HepG2 (cell line): ENCODE results near the gene STK32C. TPM values are rescaled to one million over a fixed set of nuclear protein-coding genes. Genes with fewer than 3 reads are reported as not detected.

Experiments used
- NRL ChIP-seq: sonication (generic); formaldehyde crosslinking; IDR thresholded peaks from 2 replicates; pipeline ENCODE4 v1.5.0; 2020; ENCODE audit warnings: missing genetic modification reagents, mild to moderate bottlenecking, moderate library complexity, borderline replicate concordance
- polyA plus RNA-seq, 8 experiments: library from polyadenylated mRNA; depleted of rRNA in 3 of 8; stranded (reverse) in 7 of 8; unstranded in 1 of 8; fragments of >200 nt; fragmentation: Illumina TruSeq in 4 of 8; extraction: Trizol in 4 of 8; gene quantifications; 2 replicates each; pipeline versions ENCODE4 v1.2.1 to v1.2.3, GENCODE V29; 2011 to 2016; ENCODE audit warnings: low read depth in 4 of 8, missing spikeins in 1 of 8, mixed read lengths in 1 of 8; ENCODE audit not compliant: insufficient read depth in 1 of 8
- total RNA-seq, 5 experiments: library from RNA; depleted of rRNA; stranded (reverse); fragments of >200 nt; fragmentation: Illumina TruSeq; extraction: Trizol; gene quantifications; 2 replicates each; pipeline ENCODE4 v1.2.3, GENCODE V29; 2016; ENCODE audit warnings: low read depth in 1 of 5
- TF ChIP-seq, protein P1 (sequence below): sonication (generic); formaldehyde crosslinking; IDR thresholded peaks from 2 replicates; pipeline ENCODE4 v1.4.0; 2020; ENCODE audit warnings: mild to moderate bottlenecking, missing genetic modification reagents
- TF ChIP-seq, protein P2 (sequence below), 2 experiments: fragments of 450-650 bp in 1 of 2; sonication (generic) in 1 of 2; formaldehyde crosslinking; IDR thresholded peaks; 2 replicates each; pipeline versions ENCODE4 v1.5.0 to v1.8.0; 2020 to 2022; ENCODE audit warnings: mild to moderate bottlenecking in 1 of 2, missing genetic modification reagents in 1 of 2
- TF ChIP-seq, protein P3 (sequence below): sonication (generic); formaldehyde crosslinking; IDR thresholded peaks from 2 replicates; pipeline ENCODE4 v1.5.0; 2020; ENCODE audit warnings: mild to moderate bottlenecking, missing genetic modification reagents
- TF ChIP-seq, protein P4 (sequence below): sonication (generic); formaldehyde crosslinking; IDR thresholded peaks from 2 replicates; pipeline ENCODE4 v1.8.1; 2023; ENCODE audit warnings: mild to moderate bottlenecking, missing genetic modification reagents, borderline replicate concordance

The STK32C gene
- total and polyA plus RNA-seq, 2 of the 13 experiments (the other 11 are each of a cell fraction or from before 2014, with no cell fraction given): 10.9 to 19.4 TPM

DNA sequence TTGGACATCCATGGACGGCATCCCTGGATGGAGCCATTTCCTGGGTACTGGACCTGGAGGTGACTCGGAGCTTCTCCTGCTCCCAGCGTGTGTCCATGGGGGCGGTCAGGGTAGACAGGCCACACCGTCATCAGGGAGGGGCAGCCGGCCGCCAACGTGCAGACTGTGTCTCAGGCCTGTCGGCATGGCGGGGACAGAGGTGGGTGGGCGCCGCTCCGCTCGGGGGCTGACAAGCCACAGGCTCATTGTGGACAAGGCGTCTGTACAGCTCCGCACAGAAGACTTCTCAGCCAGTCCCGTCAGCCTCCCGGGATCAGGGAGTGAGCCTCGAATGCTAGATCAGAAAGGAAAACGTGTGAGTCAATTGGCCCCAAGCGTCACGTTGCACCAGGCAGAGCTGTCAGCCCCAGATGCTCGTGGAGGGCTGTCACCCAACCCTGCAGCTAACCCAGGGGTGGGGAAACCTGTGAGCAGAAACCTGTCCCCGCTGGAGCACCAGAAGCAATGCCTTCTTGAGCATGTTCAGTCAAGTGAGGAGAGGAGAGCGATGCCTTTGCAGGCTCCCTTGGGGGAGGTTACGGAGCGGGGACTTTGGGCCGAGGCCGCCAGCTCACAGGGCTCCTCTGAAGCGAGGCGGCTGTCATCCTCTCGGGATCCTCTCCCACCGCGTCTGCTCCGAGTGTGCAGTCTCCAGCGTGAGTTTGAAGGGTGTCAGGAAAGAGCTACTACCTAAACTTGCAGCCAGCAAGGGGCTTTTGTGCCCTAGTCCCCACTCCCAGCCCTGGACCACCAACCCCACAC lies 137.0 kb downstream of the STK32C start (continued):
- TF ChIP-seq, protein P1, sequence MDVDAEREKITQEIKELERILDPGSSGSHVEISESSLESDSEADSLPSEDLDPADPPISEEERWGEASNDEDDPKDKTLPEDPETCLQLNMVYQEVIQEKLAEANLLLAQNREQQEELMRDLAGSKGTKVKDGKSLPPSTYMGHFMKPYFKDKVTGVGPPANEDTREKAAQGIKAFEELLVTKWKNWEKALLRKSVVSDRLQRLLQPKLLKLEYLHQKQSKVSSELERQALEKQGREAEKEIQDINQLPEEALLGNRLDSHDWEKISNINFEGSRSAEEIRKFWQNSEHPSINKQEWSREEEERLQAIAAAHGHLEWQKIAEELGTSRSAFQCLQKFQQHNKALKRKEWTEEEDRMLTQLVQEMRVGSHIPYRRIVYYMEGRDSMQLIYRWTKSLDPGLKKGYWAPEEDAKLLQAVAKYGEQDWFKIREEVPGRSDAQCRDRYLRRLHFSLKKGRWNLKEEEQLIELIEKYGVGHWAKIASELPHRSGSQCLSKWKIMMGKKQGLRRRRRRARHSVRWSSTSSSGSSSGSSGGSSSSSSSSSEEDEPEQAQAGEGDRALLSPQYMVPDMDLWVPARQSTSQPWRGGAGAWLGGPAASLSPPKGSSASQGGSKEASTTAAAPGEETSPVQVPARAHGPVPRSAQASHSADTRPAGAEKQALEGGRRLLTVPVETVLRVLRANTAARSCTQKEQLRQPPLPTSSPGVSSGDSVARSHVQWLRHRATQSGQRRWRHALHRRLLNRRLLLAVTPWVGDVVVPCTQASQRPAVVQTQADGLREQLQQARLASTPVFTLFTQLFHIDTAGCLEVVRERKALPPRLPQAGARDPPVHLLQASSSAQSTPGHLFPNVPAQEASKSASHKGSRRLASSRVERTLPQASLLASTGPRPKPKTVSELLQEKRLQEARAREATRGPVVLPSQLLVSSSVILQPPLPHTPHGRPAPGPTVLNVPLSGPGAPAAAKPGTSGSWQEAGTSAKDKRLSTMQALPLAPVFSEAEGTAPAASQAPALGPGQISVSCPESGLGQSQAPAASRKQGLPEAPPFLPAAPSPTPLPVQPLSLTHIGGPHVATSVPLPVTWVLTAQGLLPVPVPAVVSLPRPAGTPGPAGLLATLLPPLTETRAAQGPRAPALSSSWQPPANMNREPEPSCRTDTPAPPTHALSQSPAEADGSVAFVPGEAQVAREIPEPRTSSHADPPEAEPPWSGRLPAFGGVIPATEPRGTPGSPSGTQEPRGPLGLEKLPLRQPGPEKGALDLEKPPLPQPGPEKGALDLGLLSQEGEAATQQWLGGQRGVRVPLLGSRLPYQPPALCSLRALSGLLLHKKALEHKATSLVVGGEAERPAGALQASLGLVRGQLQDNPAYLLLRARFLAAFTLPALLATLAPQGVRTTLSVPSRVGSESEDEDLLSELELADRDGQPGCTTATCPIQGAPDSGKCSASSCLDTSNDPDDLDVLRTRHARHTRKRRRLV (CRISPR knock-in tag): no peak
- TF ChIP-seq, protein P2, sequence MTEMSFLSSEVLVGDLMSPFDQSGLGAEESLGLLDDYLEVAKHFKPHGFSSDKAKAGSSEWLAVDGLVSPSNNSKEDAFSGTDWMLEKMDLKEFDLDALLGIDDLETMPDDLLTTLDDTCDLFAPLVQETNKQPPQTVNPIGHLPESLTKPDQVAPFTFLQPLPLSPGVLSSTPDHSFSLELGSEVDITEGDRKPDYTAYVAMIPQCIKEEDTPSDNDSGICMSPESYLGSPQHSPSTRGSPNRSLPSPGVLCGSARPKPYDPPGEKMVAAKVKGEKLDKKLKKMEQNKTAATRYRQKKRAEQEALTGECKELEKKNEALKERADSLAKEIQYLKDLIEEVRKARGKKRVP (CRISPR knock-in tag; IDR thresholded peaks at IDR 0.05): no peak
- TF ChIP-seq, protein P3, sequence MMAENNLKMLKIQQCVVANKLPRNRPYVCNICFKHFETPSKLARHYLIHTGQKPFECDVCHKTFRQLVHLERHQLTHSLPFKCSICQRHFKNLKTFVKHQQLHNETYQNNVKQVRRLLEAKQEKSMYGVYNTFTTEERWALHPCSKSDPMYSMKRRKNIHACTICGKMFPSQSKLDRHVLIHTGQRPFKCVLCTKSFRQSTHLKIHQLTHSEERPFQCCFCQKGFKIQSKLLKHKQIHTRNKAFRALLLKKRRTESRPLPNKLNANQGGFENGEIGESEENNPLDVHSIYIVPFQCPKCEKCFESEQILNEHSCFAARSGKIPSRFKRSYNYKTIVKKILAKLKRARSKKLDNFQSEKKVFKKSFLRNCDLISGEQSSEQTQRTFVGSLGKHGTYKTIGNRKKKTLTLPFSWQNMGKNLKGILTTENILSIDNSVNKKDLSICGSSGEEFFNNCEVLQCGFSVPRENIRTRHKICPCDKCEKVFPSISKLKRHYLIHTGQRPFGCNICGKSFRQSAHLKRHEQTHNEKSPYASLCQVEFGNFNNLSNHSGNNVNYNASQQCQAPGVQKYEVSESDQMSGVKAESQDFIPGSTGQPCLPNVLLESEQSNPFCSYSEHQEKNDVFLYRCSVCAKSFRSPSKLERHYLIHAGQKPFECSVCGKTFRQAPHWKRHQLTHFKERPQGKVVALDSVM (CRISPR knock-in tag): no peak
- no peak for TF ChIP-seq NRL (CRISPR knock-in tag)
- TF ChIP-seq, protein P4, sequence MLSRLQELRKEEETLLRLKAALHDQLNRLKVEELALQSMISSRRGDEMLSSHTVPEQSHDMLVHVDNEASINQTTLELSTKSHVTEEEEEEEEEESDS: no peak
